HG02610 (cell line): ENCODE results near the gene METTL24.
"Not testable (repeated sequence)": the region's sequence is repeated elsewhere in the genome, so short reads cannot be mapped to it uniquely, and the experiment has no call there.

ENCODE experiments used
- ATAC-seq: cut with Tn5 transposase; IDR thresholded peaks from one replicate; pipeline ENCODE4 v1.9.1; 2021; ENCODE audit warnings: mild to moderate bottlenecking, moderate library complexity; ENCODE audit not compliant: unreplicated experiment

Gene METTL24

DNA sequence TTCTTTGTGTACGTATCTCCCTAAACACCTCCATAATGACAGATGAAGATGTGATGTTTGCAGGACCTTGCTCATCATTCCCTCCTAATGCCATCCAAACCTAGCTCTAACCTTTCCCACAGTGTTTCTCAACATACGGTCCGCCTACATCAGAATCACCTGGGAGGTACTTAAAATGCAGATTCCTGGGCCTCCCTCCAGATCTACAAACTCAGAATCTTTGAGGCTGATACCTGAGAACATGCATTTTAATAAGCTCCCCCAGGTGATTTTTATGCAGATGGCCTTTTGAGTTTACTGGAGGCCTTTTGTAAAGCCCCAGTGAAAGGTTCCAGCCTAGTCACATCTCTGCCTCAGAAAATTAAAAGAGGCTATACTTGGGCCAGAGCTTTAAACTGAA is 40.5 kb downstream of the METTL24 start:
- no peak for ATAC-seq

DNA sequence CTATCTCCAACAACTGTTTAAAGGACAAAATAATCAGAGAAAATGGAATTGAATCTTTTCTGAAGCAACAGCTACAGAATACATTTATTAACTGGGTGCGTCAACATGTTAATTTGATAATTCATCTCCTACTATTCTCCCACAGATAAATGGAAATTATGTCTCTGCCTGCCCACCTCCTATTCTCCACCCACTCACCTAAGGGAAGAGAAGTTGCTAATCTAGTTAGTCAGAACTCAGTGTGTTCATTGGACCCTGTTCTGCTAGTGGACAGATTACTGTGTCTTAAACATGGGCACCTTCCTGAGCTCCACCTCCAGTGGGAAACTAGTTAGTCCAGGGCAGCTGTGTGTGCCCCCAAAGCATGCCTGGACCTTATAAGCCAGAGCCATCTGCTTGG is 41.0 kb downstream of the METTL24 start:
- no peak for ATAC-seq

DNA sequence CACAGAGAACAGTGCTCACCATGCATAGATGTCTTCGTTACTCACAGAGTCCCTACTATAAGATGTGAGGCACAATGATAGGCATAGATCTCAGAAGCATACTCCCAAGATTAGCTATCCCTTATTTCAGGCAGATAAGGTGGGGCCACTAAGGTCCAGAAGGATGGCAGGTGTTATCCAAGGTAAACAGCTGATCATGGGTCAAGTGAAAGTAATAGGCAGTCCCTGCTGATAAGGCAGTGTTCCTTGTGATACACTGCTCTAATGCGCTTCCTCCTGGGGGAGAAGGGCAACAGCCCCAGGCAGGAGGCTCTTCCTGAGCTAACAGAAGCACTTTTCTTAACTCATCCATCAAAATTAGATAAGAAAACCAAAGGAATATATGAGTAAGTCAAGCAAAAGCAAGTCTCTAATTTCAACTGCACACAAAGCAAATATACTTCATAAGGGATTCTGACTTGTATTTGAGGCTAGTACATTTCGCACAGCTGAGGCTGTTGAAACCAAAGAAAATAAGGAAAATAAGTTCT is 42.2 kb downstream of the METTL24 start:
- no peak for ATAC-seq

DNA sequence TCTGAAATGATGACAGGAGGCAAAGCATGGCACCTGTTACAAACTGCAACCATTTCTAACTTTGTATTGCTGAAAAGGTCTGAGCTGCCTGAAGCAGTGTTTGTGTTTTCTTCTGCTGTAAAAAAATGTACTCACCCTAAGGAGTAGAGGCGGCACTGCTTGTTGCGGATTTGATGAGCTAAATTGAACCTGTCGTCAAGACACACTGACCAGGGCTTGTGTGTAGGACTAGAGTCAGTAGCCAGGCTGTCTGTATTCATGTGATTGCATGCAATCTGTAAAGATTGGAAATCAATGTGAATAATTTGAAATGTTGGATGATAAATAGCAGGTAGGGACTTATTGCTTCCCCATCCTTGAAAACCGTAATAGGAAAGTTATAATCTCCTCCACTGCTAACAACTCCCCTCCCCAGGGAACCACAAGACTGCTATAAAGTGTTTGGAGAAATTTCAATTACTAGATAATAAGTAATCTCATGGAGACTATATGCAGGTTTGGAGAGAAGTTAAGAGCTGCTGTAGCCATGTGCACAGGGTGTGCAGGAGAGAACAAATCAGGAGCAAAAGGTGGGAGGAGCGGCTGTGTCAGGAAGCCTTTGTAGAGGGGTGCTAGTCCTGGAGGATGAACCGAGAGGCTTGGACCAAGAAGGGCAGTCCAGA is 42.8 kb downstream of the METTL24 start:
- no peak for ATAC-seq

DNA sequence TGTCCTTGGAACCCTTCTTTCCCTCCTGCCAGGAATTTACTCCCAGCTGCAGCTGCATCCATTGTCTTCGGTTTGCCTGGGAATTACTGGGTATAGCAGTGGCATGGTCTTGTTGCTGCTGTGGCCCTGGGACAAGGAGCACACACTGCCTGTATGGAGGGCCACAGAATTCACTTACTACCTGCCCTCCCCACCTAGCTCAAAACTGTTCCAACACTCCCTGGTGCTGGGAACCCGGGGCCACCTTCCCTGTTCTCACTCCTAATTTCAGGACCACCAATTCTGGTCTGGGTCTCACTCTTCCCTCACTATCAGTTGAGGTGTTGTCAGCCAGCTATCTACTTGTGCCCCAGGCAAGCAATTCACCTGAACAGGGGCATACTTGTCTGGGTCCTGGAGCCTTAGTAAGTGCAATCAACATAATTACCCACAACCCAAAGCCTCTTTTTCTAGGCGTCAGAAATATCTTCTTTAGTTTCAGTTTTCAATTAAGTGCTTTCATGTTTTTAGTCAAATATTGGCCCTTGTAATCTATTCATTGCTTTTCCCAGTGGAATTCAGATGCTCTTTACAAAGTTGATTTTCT is 47.2 kb downstream of the METTL24 start:
- ATAC-seq, result no peak

DNA sequence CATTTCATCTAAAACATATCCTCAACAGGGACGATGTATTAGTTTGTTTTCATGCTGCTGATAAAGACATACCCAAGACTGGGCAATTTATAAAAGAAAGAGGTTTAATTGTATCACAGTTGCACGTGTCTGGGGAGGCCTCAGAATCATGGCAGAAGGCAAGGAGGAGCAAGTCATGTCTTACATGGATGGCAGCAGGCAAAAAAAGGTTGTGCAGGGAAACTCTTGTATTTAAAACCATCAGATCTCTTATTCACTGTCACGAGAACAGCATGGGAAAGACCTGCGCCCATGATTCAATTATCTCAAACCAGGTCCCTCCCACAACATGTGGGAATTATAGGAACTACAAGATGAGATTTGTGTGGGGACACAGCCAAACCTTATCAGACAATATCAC is 48.7 kb downstream of the METTL24 start:
- not testable (repeated sequence) for ATAC-seq

DNA sequence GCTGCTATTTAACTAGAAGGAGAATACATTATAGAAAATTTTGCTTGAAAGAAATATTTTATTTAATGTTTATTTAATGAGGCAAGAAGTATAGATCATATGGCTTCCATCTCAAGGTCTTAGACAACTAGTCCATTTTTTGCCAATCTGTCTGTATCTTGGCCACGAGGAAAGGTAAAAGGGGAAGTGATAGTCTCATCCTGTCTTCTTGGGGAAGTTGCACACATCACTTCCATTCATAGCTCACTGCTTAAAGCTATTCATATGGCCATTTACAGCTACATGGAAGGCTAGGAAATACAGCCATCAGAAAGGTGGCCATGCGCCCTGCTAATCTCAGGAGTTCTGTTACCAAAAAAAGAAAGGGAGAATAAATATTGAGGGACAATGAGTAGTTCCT is 50.8 kb downstream of the METTL24 start:
- no peak for ATAC-seq

DNA sequence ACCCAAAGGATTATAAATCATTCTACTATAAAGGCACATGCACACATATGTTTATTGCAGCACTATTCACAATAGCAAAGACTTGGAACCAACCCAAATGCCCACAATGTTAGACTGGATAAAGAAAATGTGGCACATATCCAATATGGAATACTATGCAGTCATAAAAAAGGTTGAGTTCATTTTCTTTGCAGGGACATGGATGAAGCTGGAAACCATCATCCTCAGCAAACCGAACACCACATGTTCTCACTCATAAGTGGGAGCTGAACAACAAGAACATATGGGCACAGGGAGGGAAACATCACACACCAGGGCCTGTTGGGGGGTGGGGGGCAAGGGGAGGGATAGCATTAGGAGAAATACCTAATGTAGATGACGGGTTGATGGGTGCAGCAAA is 52.3 kb downstream of the METTL24 start:
- ATAC-seq, result not testable (repeated sequence)

DNA sequence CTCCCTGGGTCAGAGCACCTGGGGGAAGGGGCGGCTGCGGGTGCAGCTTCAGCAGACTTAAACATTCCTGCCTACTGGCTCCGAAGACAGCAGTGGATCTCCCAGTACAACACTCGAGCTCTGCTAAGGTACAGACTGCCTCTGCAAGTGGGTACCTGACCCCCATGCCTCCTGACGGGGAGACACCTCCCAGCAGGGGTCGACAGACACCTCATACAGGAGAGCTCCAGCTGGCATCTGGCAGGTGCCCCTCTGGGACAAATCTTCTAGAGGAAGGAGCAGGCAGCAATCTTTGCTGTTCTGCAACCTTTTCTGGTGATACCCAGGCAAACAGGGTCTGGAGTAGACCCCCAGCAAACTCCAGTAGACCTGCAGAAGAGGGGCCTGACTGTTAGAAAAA is 54.5 kb downstream of the METTL24 start:
- not testable (repeated sequence) for ATAC-seq

DNA sequence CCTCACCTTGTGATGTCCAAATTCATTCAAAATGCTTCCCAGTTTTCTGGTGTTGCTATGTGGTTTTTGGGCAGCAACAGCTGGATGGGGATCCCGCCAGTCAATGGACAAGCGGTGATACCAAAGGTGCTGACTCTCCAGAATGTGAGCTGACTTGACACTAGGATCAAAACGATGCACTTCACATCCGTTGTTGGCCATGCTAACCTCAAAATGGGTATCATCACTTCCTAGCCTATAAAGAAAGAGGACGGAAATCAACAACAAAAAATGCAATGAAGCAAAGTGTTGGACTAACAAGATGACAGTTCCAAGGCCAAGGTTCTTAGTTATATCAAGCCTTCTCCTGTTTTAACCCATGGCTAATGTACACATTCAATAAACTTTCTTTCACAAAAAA is 59.2 kb downstream of the METTL24 start:
- ATAC-seq, result no peak

DNA sequence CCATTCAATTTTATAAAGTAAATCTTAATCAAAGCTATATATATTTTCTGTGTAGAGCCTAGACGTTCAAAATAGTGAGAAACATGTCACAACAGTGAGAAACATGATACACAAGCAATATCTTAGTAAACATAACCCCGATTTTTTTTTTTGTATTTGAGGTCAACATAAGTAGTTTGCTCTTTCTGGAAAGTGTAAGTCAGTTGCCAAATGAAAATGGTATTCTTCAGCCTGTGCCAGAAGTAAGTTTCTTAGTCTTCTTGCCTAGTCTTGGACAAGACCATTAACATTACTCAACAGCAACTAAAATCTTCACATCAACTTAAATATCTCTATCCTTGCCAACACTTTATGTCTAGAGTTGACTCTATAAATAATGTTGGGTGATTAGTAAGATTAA is 59.7 kb downstream of the METTL24 start:
- ATAC-seq, result no peak

DNA sequence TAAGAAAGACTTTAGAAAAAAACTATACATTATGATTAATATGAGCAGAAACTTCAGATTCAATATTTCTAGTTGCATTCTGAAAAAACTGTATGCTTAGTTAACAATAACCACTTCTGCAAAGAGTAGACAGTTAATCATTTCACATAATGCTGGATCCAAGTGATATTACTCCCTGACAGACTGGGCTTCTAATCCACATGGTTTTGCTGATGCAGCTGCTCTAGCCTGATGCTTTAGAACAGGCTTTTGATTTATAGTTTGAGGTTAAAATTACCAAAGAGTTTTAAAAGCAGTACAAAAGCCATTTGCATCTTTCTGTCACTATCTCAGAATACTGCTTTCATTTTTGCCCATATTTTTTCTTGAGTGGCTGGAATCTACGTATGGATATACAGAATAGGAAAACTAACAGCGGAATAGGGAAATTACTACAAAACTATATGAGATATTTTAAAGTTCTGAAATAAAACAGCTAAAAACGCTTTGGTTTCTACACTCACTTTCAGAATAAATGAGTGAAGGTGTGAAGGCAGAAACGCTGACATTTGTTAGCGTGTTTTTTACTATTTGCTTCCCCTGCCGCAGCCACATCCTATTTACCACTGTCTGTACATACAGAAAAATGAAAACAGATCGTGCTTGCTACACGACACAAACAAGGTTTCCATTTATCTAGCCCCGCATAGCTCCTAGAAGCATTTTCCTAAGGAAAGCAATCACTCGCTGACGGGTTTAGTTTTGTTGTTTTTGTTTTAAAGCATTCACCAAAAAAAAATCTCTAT is 61.7 kb downstream of the METTL24 start:
- no peak for ATAC-seq

DNA sequence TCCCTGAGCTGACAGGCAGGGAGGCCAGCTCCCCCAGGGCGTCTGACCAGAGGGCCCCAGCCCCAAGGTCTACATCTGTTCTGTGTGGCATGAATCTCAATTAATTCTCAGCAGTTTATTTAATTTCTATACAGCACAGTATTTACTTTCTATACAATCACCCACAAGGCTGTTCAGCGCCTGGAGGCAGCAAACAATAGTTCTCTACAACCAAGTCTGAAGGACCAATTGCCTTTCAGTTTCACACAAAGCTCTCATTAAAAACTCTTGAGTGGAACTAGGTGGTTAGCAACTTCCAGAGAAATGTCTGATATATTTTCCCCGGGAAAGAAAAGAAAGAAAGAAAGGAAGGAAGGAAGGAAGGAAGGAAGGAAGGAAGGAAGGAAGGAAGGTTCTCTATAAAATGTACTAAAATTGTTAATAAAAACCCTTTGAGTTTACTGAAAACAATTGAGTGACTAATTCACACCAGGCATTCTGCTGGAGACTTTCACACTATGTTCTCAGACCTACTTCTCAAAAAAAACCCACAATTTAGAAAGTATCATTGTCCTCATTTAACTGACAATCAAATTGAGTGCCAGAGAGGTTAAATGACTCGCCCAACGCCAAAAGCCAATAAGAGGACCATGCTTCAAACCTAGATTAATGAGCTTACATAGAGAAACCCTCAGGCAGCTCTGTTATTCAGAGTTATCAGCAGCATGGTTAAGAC is 62.5 kb downstream of the METTL24 start:
- no peak for ATAC-seq

DNA sequence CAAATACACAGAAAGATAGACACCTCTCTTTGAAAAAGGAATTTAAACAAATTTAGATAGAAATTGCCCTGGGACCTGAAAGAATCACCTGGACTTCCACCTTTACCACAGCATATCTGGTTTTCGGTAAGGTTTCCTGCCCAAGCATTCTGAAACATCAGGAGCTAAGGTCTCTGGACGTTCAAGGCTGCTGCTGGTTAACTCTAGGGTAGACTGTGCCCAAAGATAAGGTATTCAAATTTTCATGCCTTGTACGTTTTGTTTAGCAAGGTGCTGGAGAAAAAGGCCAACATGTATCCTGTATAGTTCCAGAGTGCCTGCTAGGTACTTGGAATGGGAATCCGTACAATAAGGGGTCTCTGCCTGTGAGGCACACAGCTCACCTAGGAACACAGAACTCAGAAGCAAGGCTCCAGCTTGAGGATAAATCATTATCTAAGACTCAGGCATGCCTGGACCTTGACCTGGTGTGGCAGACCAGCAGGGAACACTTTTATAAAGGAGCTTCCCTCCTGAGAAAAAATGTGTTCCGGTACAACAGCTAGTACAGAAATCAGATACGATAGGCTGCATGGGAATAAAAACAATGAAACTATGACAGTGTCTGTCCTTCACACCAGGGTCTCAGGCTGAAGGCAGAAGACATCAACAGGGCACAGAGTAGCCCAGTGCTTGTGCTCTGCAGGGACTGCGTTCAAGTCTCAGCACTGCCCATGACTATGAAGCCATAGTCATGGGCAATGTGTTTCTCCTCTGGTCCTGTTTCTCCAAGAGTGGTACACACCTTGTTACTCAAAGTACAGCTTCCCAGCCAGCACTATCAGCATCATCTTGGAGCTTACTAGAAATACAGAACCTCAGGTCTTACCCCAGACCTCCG is 70.4 kb downstream of the METTL24 start:
- no peak for ATAC-seq

DNA sequence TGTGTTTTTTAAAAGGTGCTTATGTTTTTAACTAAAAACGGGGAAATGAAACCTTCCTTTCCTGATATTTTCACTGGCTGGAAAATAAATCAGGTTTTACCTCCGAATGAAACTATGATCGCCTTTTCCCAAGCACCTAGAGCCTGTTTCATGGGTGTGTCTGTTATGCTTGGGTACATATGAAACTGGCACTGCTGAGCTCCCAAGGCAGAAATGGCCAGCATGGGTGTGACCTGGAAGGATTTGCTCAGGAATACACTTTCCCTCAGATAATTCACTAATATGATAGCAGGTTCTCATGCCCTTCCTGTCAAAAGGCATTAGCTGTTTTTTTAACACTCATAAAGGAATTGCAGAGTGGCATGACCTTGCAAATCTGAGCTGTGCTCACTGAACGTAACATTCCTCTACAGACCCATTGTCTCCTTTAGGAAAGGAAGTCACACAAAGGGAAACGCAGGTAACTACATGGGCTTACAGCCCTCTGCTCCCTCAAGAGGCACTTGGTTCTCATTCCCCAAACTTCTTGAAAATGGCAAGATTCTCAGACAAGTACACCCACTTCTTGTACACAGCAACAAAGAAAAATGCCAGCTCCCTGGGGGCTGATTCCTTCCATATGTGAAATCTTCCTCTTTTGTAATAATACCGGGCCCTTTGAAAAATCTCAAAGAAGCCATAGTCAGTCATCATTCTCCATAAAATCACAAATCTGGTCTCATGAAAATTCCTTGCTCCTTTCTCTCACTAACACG is 72.7 kb downstream of the METTL24 start:
- ATAC-seq, result no peak

DNA sequence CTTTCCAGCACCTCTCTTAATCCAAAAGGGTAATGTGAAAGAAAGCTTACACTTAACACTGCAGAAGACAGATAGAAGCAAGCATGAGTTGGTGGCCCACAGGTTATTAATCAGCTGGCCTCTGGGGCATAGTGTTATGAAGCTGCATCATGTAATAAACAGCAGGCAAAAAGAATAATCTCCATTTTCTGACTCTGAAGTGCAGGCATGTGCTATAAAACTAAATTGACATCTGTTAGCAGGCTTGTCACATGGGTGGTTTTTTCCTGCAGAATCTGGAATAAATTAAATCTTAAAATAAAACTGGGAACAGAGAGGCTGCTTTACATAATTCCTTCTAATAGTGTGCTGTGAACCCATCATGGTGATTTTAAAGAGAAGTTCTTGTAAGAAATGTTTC is 73.3 kb downstream of the METTL24 start:
- ATAC-seq, result no peak

DNA sequence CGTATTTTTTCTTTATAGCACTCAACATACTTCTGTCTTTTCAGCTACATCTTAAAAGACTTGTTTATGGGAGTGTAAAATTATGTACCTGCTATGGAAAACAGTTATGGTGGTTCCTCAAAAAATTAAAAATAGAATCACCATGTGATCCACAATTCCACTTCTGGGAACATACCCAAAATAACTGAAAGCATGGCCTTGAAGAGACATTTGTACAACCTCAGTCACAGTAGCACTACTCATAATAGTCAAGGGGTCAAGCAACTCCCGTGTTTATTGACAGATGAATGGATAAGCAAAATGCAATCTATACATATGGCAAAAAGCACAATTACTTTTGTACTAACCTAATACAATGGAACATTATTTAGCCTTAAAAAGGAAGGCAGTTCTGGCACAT is 74.5 kb downstream of the METTL24 start:
- ATAC-seq, result no peak

DNA sequence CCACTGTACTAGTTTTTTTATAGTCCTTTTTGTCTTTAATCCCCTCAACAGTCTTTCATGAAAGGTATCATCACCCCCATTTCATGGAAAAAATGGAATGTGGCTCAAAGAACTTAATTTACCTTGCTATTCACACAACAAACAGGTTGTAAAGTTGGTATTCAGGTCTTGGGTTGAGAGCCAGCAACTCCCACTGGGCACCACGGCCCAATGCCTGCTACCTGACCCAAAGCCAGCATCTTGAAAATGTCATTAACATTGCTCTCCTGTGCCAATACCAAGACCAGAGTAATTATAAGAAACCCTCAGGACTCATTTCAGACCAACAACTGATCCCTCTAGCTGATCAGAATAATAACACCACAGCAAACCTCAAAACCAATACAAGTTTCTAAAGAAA is 75.7 kb downstream of the METTL24 start:
- no peak for ATAC-seq

DNA sequence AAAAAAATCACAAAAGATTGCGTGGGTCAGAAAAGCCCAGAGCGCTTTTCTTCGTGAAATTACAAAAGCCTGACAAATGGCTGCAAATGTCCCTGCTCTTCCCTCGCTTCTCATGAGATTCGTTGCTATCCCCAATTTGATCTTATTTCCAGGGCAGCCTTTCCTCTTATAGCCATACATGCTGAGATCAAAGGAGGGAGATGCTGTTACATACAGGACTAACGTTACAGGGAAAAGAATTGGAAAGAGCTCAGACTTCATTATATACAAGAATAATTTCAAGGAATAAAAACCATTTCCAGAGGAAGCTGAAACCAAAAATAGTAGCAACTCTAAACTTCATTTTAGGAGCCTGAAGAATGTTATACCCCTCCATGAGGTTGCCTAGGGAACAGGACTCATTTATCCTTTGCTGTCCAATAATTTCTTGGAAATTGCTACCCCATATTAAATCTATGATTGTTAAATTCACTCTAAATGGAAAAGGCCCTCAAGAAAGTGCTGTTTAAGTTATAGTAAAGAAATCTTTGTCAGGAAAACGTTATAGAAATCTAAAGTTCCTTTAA is 81.0 kb downstream of the METTL24 start:
- ATAC-seq, result no peak
